ENCODE measurements around the gene F12.

F12 gene

DNA sequence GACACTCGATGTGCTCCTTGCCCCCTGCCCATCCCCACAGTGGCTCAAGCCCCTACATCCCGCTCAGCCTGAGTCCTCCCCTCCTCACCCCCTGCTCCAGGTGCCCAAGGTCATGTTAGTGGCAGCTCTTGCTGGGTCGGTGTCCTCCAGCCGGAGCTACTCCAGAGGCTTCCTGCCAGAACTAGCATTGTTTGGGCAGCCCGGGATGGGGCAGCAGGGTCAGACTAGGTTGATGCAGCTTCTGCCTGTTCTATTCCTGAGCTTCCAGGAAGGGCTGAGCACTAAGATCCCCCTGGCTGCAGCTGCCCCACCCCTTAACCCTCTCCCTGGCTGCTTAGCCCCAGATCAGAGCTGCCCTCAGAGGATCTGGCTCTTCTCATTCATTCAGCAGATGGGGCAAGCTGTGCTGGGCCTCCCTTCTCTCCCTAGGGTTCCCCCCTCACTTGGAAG is 51.0 kb downstream of the F12 start:
- no peak for DNase-seq (ENCODE audit: extremely low read depth in 1 of 2, low read depth in 1 of 2)

DNA sequence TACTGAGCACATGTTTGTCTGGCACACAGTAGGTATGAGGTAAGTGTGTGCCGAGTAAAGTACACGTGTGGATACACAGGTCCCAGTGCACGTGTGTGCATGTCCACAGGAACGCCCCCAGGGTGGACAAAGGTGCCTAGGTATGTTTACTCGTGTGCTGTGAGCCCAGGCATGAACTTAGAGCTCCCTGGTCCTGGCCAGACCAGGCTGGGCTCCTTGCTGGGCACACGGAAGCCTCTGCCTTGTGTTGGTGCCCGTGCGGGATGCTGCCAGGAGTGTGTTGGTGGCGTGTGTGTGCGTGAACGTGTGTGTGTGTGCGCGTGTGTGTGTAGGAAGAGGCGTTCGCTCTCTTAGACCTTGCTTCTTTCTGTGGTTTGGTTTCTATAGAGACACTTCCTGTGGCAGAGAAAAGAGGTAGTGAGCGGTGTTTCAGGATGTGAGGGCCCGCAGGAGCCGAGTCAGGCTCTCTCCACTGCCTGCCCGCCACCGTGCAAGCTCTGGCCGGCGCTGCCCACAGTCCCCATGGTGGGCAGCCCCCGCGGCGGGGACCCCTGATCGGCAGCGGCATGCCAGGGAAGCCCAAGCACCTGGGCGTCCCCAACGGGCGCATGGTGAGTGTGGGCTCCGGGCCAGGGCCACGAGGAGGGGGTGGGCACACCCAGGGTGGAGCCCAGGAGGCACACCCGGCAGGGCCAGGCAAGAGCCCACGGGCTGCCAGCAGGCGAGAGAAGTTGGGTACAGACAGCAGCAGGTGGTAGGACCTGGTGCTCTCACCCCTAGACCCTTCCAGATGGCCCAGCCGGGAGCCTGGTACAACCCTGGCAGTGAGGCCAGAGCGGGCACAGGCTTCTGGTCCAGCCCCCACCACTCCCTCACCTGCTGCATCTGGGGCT is 51.7 kb downstream of the F12 start, which contains the start of gene RGS14:
TSS of gene RGS14 (plus strand) at position 466 of the 893 bp plus-strand sequence. CDS start at position 567, 101 bp downstream.
- DNase-seq (ENCODE audit: extremely low read depth in 1 of 2, low read depth in 1 of 2) = peak; percentile 33 to 55

DNA sequence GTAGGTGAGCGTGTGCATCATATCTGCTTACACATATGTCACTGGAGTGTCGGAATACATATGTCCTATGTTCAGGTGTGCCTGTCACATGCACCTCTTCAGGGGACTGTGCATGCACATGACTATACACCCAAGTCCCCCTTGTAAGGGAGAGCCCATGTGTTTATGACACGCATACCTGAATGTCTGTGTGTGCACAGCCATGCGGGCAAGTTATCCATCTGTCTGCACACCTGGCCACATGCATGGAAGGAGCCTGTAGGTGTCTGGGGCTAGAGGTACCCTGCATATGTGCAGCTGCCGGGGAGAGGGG is 52.3 kb downstream of the F12 start:
- DNase-seq (ENCODE audit: extremely low read depth in 1 of 2, low read depth in 1 of 2) = no peak

DNA sequence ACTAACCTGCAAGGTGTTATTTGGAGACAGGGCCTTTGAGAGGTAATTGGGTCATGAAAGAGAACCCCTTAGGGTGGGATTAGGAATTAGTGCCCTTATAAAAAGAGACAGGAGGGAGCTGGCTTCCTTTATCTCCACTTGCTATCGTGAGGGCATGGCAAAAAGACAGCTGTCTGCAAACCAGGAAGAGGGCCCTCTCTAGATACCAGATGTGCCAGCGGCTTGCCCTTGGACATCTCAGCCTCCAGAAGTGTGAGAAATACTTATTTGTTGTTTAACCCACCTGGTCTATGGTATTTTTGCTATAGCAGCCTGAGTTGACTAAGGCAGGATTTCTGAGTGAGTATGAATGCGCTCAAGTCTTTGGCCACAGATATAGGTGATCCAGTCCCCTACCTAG is 52.6 kb downstream of the F12 start:
- no peak for DNase-seq (ENCODE audit: extremely low read depth in 1 of 2, low read depth in 1 of 2)

DNA sequence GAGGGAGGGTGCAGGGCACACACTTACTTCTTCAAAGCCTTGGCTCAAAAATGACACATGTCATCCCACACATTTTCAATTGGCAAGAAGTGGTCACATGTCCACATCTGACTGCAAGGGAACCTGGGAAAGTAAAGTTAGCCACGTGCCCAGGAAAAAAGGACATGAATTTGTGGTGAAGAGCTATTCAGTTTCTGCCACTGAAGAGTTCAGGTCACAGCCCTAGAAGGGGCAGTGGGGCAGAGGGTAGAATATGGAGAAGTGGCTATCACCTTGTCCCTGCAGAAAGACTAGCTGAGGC is 53.5 kb downstream of the F12 start:
- DNase-seq (ENCODE audit: extremely low read depth in 1 of 2, low read depth in 1 of 2) = no peak

DNA sequence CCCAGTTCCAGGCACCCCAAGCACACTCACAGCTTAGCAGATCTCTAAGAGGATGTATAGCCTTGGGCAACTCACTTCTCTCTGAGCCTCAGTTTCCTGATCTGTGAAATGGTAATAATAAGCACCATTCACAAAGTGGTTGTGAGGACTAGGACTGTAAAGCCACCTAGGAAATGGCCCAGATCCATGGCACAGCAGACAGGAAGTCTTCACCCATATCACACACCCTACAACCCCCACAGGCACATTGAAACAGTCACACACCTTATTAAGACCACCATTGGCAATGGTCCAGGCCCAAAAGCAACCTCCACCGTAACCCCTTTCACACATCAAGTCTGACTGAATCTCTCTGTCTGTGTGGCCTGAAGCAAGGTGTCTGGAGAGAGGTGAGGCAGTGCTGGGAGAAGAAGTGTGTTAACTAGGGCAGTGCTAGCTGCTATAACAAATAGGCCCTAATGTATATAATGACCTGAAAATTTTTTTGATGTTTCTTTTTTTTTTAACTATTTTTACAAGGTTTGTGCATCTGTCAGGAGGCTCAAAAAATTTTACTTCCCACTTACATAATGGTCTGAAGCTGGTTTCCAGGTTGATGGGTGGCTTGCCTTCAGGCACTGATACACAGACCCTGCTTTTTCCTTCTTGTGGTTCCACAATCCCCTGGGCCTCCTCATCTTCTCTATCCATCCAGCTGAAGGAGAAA is 54.0 kb downstream of the F12 start:
- DNase-seq (ENCODE audit: extremely low read depth in 1 of 2, low read depth in 1 of 2) = no peak

DNA sequence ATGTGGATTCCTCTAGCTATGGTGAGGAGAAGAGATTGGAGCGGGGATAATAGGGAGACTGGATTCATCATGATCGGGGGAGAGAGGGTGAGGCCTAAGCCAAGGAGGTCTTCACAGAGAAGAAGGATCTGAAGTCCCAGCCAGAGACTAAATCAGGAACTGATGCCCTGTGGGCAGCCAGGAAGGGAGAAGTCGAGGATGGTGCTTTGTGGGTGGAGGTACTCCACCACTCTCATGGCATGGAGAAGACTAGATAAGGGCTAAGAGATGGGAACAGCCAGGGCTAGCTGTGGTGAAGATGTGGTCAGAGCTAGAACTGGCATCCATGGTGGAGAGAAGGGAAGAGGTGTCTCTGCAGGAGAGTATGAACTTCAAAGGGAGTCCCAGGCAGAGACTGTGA is 54.7 kb downstream of the F12 start:
- DNase-seq (ENCODE audit: extremely low read depth in 1 of 2, low read depth in 1 of 2) = no peak

DNA sequence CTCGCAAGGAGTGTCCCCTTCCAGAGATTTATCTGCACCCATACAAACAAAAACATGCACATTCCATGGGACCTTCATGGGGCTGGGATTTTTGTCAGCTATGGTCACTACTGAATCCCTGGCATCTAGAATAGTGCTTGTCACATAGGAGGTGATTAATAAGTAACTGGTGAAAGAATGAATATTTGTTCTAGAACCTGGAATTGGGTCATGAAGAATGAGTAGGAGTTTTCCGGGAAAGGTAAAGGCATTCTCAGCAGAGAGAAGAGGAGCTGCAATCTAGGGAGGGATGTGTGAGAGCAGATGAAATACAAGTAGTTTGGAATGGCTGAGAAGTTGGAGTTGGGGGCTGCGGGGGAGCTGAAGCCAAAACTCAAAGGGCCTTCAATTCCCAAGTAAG is 55.1 kb downstream of the F12 start:
- no peak for DNase-seq (ENCODE audit: extremely low read depth in 1 of 2, low read depth in 1 of 2)

DNA sequence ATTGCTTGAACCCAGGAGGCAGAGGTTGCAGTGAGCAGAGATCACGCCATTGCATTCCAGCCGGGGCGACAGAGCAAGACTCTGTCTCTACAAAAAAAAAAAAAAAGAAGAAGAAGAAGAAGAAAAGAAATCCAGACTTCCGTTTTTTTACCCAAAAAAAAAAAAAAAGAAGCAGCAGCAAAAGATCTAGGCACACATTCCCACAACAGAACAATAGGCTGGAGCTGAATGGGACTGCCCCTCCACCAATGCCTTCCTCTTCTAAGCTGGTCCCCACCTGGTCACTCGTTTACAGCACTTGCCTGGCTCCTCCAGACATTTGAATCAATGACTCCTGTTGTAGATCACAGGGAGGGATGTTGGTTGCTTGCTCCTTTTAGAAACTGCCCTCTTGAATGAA is 56.3 kb downstream of the F12 start:
- no peak for DNase-seq (ENCODE audit: extremely low read depth in 1 of 2, low read depth in 1 of 2)

Data from stimulated activated CD8-positive, alpha-beta memory T cell treated with anti-CD3 and anti-CD28 coated beads, Interleukin-7, amount 100 ng/mL, for 48 hours (primary cell).